SH-SY5Y (cell line): Measurements from ENCODE around the gene MYRIP.

ENCODE experiments used
- GATA2 ChIP-seq: IDR thresholded peaks from 2 replicates; pipeline ENCODE4 v1.6.1; 2011; ENCODE audit warnings: mild to moderate bottlenecking, low read depth, low read length
- GATA3 ChIP-seq: IDR thresholded peaks from 2 replicates; pipeline ENCODE4 v1.6.1; 2011; ENCODE audit warnings: low read depth, mild to moderate bottlenecking, low read length, moderate library complexity

Gene MYRIP

GRCh38 chr3:39809181-39809994 is at the start of gene MYRIP:
MYRIP (plus strand) TSS chr3:39809609; CDS start chr3:39900817, 91,208 bp downstream.
- TF ChIP-seq GATA2: no peak
- TF ChIP-seq GATA3: no peak

- TF ChIP-seq GATA3: no peak
- TF ChIP-seq GATA2: no peak
Measured at GRCh38 chr3:39760325-39760724, 49.1 kb upstream of the MYRIP start.

GRCh38 chr3:39762537-39763070 is 46.8 kb upstream of the MYRIP start:
- TF ChIP-seq GATA2 (no peak), GATA3 (no peak)

GRCh38 chr3:39763390-39763789 is 46.0 kb upstream of the MYRIP start:
- TF ChIP-seq GATA2 (no peak), GATA3 (no peak)

- TF ChIP-seq GATA2: no peak
- TF ChIP-seq GATA3: no peak
Measured at GRCh38 chr3:39765575-39765974, 43.8 kb upstream of the MYRIP start.

DNA sequence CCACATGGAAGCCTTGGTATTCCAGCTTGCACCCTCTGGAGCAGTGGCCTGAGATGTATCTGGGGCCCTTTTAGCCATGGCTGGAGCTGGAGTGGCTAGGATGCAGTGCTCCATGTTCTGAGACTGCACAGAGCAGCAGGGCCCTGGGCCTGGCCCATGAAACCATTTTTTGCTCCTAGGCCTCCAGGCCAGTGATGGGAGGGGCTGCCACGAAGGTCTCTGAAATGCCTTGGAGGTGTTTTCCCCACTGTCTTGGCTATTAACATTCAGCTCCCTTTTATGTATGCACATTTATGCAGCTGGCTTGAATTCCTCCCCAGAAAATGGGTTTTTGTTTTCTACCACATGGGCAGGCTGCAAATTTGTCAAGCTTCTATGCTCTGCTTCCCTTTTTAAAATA is 43.0 kb upstream of the MYRIP start:
- TF ChIP-seq GATA2 (no peak), GATA3 (no peak)

GRCh38 chr3:39779511-39780230 is 29.7 kb upstream of the MYRIP start:
- TF ChIP-seq GATA3 (no peak), GATA2 (no peak)

DNA sequence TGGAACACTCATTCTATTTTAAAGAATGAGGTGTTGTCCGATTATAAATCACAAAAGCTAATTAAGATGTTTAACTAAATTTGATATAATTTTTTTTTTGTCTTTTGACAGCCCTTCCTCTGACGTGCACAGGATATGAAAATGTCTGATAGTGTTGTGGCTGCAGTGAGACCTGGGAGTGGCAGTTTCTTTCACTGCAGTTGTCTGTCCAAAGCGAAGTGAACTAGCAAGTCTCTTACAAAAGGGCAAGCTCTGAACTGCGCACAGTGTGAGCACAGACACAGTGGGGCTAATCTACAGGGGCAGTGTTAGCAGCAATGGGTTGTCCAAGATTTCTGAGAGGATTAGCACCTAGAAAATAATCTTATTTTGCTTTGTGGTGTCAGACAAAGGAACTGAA is 29.1 kb upstream of the MYRIP start:
- TF ChIP-seq GATA3 (no peak), GATA2 (no peak)

DNA sequence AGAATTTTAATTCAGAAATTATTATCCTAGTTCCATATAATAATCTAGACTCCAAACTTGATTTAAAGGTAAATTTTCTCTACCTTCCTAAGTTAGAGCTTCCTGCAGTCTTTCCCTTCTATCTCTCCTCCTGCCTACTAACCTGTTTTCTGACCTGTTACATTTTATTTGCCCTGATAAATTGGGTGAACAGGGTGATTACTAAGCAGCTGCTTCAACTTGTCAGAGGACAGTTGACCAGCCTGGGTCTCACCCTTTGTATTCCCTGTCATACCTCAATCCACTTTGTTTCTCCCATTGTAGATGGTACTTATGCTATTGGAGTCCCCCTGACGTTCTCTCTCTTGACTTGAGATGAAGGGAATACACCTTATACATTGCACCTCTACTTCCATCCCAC is 28.4 kb upstream of the MYRIP start:
- no peak for TF ChIP-seq GATA3
- TF ChIP-seq GATA2: no peak

GRCh38 chr3:39781632-39782031 is 27.8 kb upstream of the MYRIP start:
- TF ChIP-seq GATA2 (no peak), GATA3 (no peak)

DNA sequence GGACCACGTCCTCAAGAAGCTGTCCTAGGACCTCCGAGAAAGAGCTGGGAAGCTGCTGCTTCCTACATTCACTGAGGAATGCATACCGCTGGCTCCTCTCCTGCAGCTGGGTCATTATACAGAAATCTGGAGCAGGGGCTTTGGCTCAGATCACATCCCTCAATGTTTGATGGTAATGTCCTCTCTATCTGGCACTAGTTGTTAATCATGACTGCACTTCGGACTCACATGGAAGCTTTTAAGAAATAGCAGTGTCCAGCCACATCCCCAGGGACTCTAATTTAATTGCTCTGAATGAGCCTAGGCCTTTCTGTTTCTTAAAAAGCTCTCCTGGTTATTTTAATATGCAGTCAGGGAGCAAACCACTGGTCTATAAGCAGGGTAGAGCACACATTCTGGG is 25.7 kb upstream of the MYRIP start:
- TF ChIP-seq GATA2 (no peak), GATA3 (no peak)

DNA sequence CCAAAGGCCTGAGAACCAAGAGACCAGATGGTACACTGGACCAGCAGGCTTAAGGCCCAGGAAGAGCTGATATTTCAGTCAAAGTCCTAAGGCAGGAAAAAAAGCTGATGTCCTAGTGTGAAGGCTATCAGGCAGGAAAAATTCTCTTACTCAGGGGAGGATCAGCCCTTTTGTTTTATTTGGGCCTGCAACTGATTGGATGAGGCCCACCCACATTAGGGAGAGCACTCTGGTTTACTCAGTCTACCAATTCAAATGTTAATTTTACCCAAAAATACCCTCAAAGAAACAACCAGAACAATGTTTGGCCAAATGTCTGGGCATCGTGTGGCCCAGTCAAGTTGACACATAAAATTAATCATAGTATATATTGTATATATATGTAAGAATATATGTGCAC is 24.5 kb upstream of the MYRIP start:
- no peak for TF ChIP-seq GATA3
- no peak for TF ChIP-seq GATA2

GRCh38 chr3:39788128-39788883 is 21.1 kb upstream of the MYRIP start:
- TF ChIP-seq GATA3 (no peak), GATA2 (no peak)

- no peak for TF ChIP-seq GATA2
- TF ChIP-seq GATA3: no peak
Measured at GRCh38 chr3:39791603-39792002, 17.8 kb upstream of the MYRIP start.

GRCh38 chr3:39794880-39795279 is 14.5 kb upstream of the MYRIP start:
- TF ChIP-seq GATA3 (no peak), GATA2 (no peak)
